Measurements from ENCODE around the gene SSTR4. TPM values are rescaled to one million over a fixed set of nuclear protein-coding genes. Genes with fewer than 3 reads are reported as not detected.

Gene SSTR4
- total and polyA plus RNA-seq, 2 experiments from 2014 or later = not detected

GRCh38 chr20:23037017-23037481 is 1.9 kb downstream of the SSTR4 start:
- H3K9me2 ChIP-seq (ENCODE audit: insufficient read depth) = no peaks in the 10 kb centered on the region
- in situ Hi-C loops (cut with MboI) = no loop called here
- peaks cover 42% of the 10 kb centered on the region for H3K27me3 ChIP-seq (replicated peaks; ENCODE audit: insufficient read depth)

GRCh38 chr20:23039136-23039875 is 4.2 kb downstream of the SSTR4 start:
- TF ChIP-seq EZH2 (IDR thresholded peaks at IDR 0.05; ENCODE audit: insufficient read depth, poor library complexity, severe bottlenecking) = no peak
- no peak for TF ChIP-seq EZH2phosphoT487 (IDR thresholded peaks at IDR 0.05; ENCODE audit: insufficient read depth, low read depth)
- no peak overlapping the region for H3K9ac ChIP-seq

More at GRCh38 chr20:23037017-23037481, 1.9 kb downstream of the SSTR4 start:
- no peak overlapping the region for H3K4me2 ChIP-seq (ENCODE audit: unreplicated experiment)
- no peak overlapping the region for H3K27ac ChIP-seq
- H3K4me3 ChIP-seq = no peak overlapping the region
- no peak overlapping the region for H2AFZ ChIP-seq
- no peaks in the 10 kb centered on the region for H3K9me3 ChIP-seq (ENCODE audit: low read depth)
- DNase-seq = no peak
- WGBS, 2 experiments (ENCODE audit: low coverage in 1 of 2, low lambda C conversion rate in 2 of 2, missing lambda C conversion rate in 2 of 2) = 19 to 25% methylated on average over 3 of the region's 3 CpGs
- TF ChIP-seq EZH2 (IDR thresholded peaks at IDR 0.05; ENCODE audit: insufficient read depth, poor library complexity, severe bottlenecking) (no peak), EZH2phosphoT487 (IDR thresholded peaks at IDR 0.05; ENCODE audit: insufficient read depth, low read depth) (no peak)
- no peak overlapping the region for H3K9ac ChIP-seq
- no peaks in the 10 kb centered on the region for H3K4me1 ChIP-seq (ENCODE audit: insufficient read depth)
- no peaks in the 10 kb centered on the region for H3K79me2 ChIP-seq (ENCODE audit: insufficient read depth)
- no peaks in the 10 kb centered on the region for H4K20me1 ChIP-seq (ENCODE audit: insufficient read depth)
- no peaks in the 10 kb centered on the region for H3F3A ChIP-seq (ENCODE audit: insufficient read depth)
- no peaks in the 10 kb centered on the region for H3K36me3 ChIP-seq (ENCODE audit: low read depth)

GRCh38 chr20:23039885-23040508 is 4.9 kb downstream of the SSTR4 start:
- Histone ChIP-seq H3F3A (ENCODE audit: insufficient read depth) (peaks cover 2% of the 10 kb centered on the region; the same call in 1 of the 2 replicates), H3K79me2 (ENCODE audit: insufficient read depth) (no peaks in the 10 kb centered on the region), H3K9me3 (ENCODE audit: low read depth) (no peaks in the 10 kb centered on the region), H3K27ac (no peak overlapping the region), H3K4me3 (no peak overlapping the region), H2AFZ (no peak overlapping the region), H4K20me1 (ENCODE audit: insufficient read depth) (no peaks in the 10 kb centered on the region), H3K4me1 (ENCODE audit: insufficient read depth) (no peaks in the 10 kb centered on the region), H3K36me3 (ENCODE audit: low read depth) (no peaks in the 10 kb centered on the region), H3K9ac (no peak overlapping the region), H3K9me2 (ENCODE audit: insufficient read depth) (no peaks in the 10 kb centered on the region), H3K4me2 (ENCODE audit: unreplicated experiment) (no peak overlapping the region), H3K27me3 (replicated peaks; ENCODE audit: insufficient read depth) (peaks cover 30% of the 10 kb centered on the region)
- 78 to 79% methylated on average over 3 of the region's 3 CpGs for WGBS, 2 experiments (ENCODE audit: low coverage in 1 of 2, low lambda C conversion rate in 2 of 2, missing lambda C conversion rate in 2 of 2)
- TF ChIP-seq EZH2 (IDR thresholded peaks at IDR 0.05; ENCODE audit: insufficient read depth, poor library complexity, severe bottlenecking) (no peak), EZH2phosphoT487 (IDR thresholded peaks at IDR 0.05; ENCODE audit: insufficient read depth, low read depth) (no peak)
- in situ Hi-C loops (cut with MboI) = no loop called here
- no peak for DNase-seq

More at GRCh38 chr20:23039136-23039875, 4.2 kb downstream of the SSTR4 start:
- no peaks in the 10 kb centered on the region for H3F3A ChIP-seq (ENCODE audit: insufficient read depth)
- WGBS, 2 experiments (ENCODE audit: low coverage in 1 of 2, low lambda C conversion rate in 2 of 2, missing lambda C conversion rate in 2 of 2) = 78 to 79% methylated on average over 5 of the region's 5 CpGs
- no peak for DNase-seq
- no peaks in the 10 kb centered on the region for H3K4me1 ChIP-seq (ENCODE audit: insufficient read depth)
- H3K4me3 ChIP-seq = no peak overlapping the region
- H3K4me2 ChIP-seq (ENCODE audit: unreplicated experiment) = no peak overlapping the region
- no peaks in the 10 kb centered on the region for H3K9me3 ChIP-seq (ENCODE audit: low read depth)
- peaks cover 30% of the 10 kb centered on the region for H3K27me3 ChIP-seq (replicated peaks; ENCODE audit: insufficient read depth)
- in situ Hi-C loops (cut with MboI) = no loop called here
- H3K36me3 ChIP-seq (ENCODE audit: low read depth) = no peaks in the 10 kb centered on the region
- no peaks in the 10 kb centered on the region for H3K79me2 ChIP-seq (ENCODE audit: insufficient read depth)
- H3K27ac ChIP-seq = no peak overlapping the region
- no peaks in the 10 kb centered on the region for H4K20me1 ChIP-seq (ENCODE audit: insufficient read depth)
- no peaks in the 10 kb centered on the region for H3K9me2 ChIP-seq (ENCODE audit: insufficient read depth)
- H2AFZ ChIP-seq = no peak overlapping the region

- H3K36me3 ChIP-seq (ENCODE audit: low read depth) = no peaks in the 10 kb centered on the region
- no peak overlapping the region for H3K4me2 ChIP-seq (ENCODE audit: unreplicated experiment)
- H3K27ac ChIP-seq = no peak overlapping the region
- peaks cover 26% of the 10 kb centered on the region for H3K27me3 ChIP-seq (replicated peaks; ENCODE audit: insufficient read depth)
- no peak overlapping the region for H3K9ac ChIP-seq
- peaks cover 21% of the 10 kb centered on the region for H3F3A ChIP-seq (ENCODE audit: insufficient read depth)
- H4K20me1 ChIP-seq (ENCODE audit: insufficient read depth) = no peaks in the 10 kb centered on the region
- no peak for TF ChIP-seq EZH2phosphoT487 (IDR thresholded peaks at IDR 0.05; ENCODE audit: insufficient read depth, low read depth)
- TF ChIP-seq EZH2 (IDR thresholded peaks at IDR 0.05; ENCODE audit: insufficient read depth, poor library complexity, severe bottlenecking) = no peak
- no peak overlapping the region for H3K4me3 ChIP-seq
- peaks cover 1% of the 10 kb centered on the region; the same call in 1 of the 2 replicates for H3K79me2 ChIP-seq (ENCODE audit: insufficient read depth)
- no peak overlapping the region for H2AFZ ChIP-seq
- H3K4me1 ChIP-seq (ENCODE audit: insufficient read depth) = peaks cover 10% of the 10 kb centered on the region; the same call in 1 of the 2 replicates
- H3K9me2 ChIP-seq (ENCODE audit: insufficient read depth) = no peaks in the 10 kb centered on the region
- DNase-seq = no peak
- no peaks in the 10 kb centered on the region for H3K9me3 ChIP-seq (ENCODE audit: low read depth)
- 27 to 37% methylated on average over 3 of the region's 3 CpGs for WGBS, 2 experiments (ENCODE audit: low coverage in 1 of 2, low lambda C conversion rate in 2 of 2, missing lambda C conversion rate in 2 of 2)
- in situ Hi-C loops (cut with MboI) = no loop called here
Measured at GRCh38 chr20:23042270-23042669, 7.2 kb downstream of the SSTR4 start.
